GM23338 (cell line): ENCODE measurements around the gene PMPCB. TPM values are rescaled to one million over a fixed set of nuclear protein-coding genes. Genes with fewer than 3 reads are reported as not detected.

ENCODE experiments used
- ATAC-seq: fragments of 200-7000 bp; cut with Tn5 transposase; 3 replicates; pipeline ENCODE4 v1.9.1; 2020
- DNase-seq: peaks from one replicate; pipeline ENCODE4 v3.0.0-alpha.2; 2015; ENCODE audit warnings: low spot score
- H2AFZ ChIP-seq: fragments of 200-600 bp; sonication (generic); 2 replicates; pipeline ENCODE4 v1.8.0; 2016; ENCODE audit warnings: antibody characterized with exemption, mild to moderate bottlenecking, moderate library complexity
- H3F3A ChIP-seq: fragments of 200-600 bp; sonication (generic); replicated peaks from 2 replicates; pipeline ENCODE4 v1.8.0; 2017; ENCODE audit warnings: antibody characterized with exemption, mixed run types, low read depth
- H3K27ac ChIP-seq: fragments of 200-600 bp; sonication (generic); 2 replicates; pipeline ENCODE4 v1.6.1; 2016; ENCODE audit warnings: low read depth
- H3K27me3 ChIP-seq: fragments of 200-600 bp; sonication (generic); 2 replicates; pipeline ENCODE4 v1.8.0; 2016; ENCODE audit warnings: mild to moderate bottlenecking, mixed run types, moderate library complexity; ENCODE audit not compliant: insufficient read depth
- H3K36me3 ChIP-seq: fragments of 200-600 bp; sonication (generic); 2 replicates; pipeline ENCODE4 v1.8.0; 2016; ENCODE audit warnings: mild to moderate bottlenecking; ENCODE audit not compliant: insufficient read depth
- H3K4me1 ChIP-seq: fragments of 200-600 bp; sonication (generic); 2 replicates; pipeline ENCODE4 v1.8.0; 2016; ENCODE audit warnings: mild to moderate bottlenecking, moderate library complexity; ENCODE audit not compliant: insufficient read depth
- H3K4me2 ChIP-seq: fragments of 200-600 bp; sonication (generic); 2 replicates; pipeline ENCODE4 v1.7.1; 2017; ENCODE audit warnings: mixed run types
- H3K4me3 ChIP-seq: fragments of 200-600 bp; sonication (generic); 2 replicates; pipeline ENCODE4 v1.6.1; 2016; ENCODE audit warnings: mixed run types
- H3K79me2 ChIP-seq: fragments of 200-600 bp; sonication (generic); replicated peaks from 2 replicates; pipeline ENCODE4 v1.8.0; 2017; ENCODE audit warnings: mild to moderate bottlenecking; ENCODE audit not compliant: insufficient read depth
- H3K9me2 ChIP-seq: fragments of 200-600 bp; sonication (generic); 2 replicates; pipeline ENCODE4 v1.8.0; 2017; ENCODE audit not compliant: insufficient read depth
- H4K20me1 ChIP-seq: fragments of 200-600 bp; sonication (generic); replicated peaks from 2 replicates; pipeline ENCODE4 v1.8.0; 2017; ENCODE audit warnings: mild to moderate bottlenecking; ENCODE audit not compliant: insufficient read depth
- H3K27ac Mint-ChIP-seq: 2 replicates; pipeline ENCODE4 v1.8.0; 2020; ENCODE audit warnings: inconsistent platforms, mild to moderate bottlenecking, moderate library complexity, mixed read lengths
- H3K27me3 Mint-ChIP-seq: 3 replicates; pipeline ENCODE4 v1.8.0; 2022; ENCODE audit warnings: low read depth, mild to moderate bottlenecking, moderate library complexity, mixed read lengths, inconsistent platforms; ENCODE audit not compliant: insufficient read depth, poor library complexity
- H3K36me3 Mint-ChIP-seq: 3 replicates; pipeline ENCODE4 v1.8.0; 2021; ENCODE audit warnings: low read depth, mild to moderate bottlenecking, inconsistent platforms, moderate library complexity, mixed read lengths
- H3K4me1 Mint-ChIP-seq: 3 replicates; pipeline ENCODE4 v1.8.0; 2020; ENCODE audit warnings: mild to moderate bottlenecking, inconsistent platforms, mixed read lengths
- H3K4me3 Mint-ChIP-seq: 3 replicates; pipeline ENCODE4 v1.8.0; 2021; ENCODE audit warnings: moderate library complexity, mild to moderate bottlenecking, inconsistent platforms, mixed read lengths
- H3K9me3 Mint-ChIP-seq: 3 replicates; pipeline ENCODE4 v1.8.0; 2020; ENCODE audit warnings: moderate library complexity, mild to moderate bottlenecking, inconsistent platforms, mixed read lengths
- CREB1 ChIP-seq: fragments of 250-450 bp; sonication (Bioruptor Pico); IDR thresholded peaks from 2 replicates; pipeline ENCODE4 v1.5.0; 2020; ENCODE audit warnings: low read depth, mild to moderate bottlenecking, moderate library complexity
- EZH2 ChIP-seq: fragments of 200-600 bp; sonication (generic); IDR thresholded peaks from one replicate; pipeline ENCODE4 v1.8.0; 2017; ENCODE audit warnings: antibody characterized with exemption, mild to moderate bottlenecking, low read depth; ENCODE audit not compliant: unreplicated experiment
- EZH2phosphoT487 ChIP-seq: fragments of 200-600 bp; sonication (generic); IDR thresholded peaks from one replicate; pipeline ENCODE4 v1.8.1; 2018; ENCODE audit warnings: antibody characterized with exemption; ENCODE audit not compliant: unreplicated experiment
- JUNB ChIP-seq: IDR thresholded peaks from one replicate; pipeline ENCODE4 v1.6.1; 2016; ENCODE audit warnings: antibody characterized with exemption; ENCODE audit not compliant: unreplicated experiment
- NANOG ChIP-seq: IDR thresholded peaks from 2 replicates; pipeline ENCODE4 v1.6.1; 2016; ENCODE audit warnings: antibody characterized with exemption, borderline replicate concordance
- POLR2AphosphoS5 ChIP-seq: IDR thresholded peaks from 2 replicates; pipeline ENCODE4 v1.6.1; 2016; ENCODE audit warnings: antibody characterized with exemption, low read depth
- STAT1 ChIP-seq: IDR thresholded peaks from one replicate; pipeline ENCODE4 v1.6.1; 2016; ENCODE audit warnings: antibody characterized with exemption; ENCODE audit not compliant: unreplicated experiment
- ZNF114 ChIP-seq: fragments of 250-450 bp; sonication (Bioruptor Pico); IDR thresholded peaks from 2 replicates; pipeline ENCODE4 v1.5.0; 2020; ENCODE audit warnings: mild to moderate bottlenecking, moderate library complexity
- ZNF331 ChIP-seq: fragments of 250-450 bp; sonication (Bioruptor Pico); IDR thresholded peaks from 2 replicates; pipeline ENCODE4 v1.5.0; 2020; ENCODE audit warnings: low read depth, mild to moderate bottlenecking, moderate library complexity
- polyA plus RNA-seq: library from polyadenylated mRNA; unstranded; fragments of >200 nt; fragmentation: Nextera tagmentation; extraction: Ambion mirVana; gene quantifications from 2 replicates; pipeline ENCODE4 v1.2.1, GENCODE V29; 2016
- total RNA-seq: library from RNA; depleted of rRNA; stranded (reverse); fragments of >200 nt; shearing (Covaris generic); gene quantifications from 2 replicates; pipeline ENCODE4 v1.2.3, GENCODE V29; 2014
- TF ChIP-seq, protein P1 (sequence below), 2 experiments: fragments of 200-600 bp in 1 of 2; sonication (generic) in 1 of 2; conservative IDR thresholded peaks; 2 replicates each; pipeline versions ENCODE4 v1.5.1 to v1.6.1; 2016 to 2017; ENCODE audit warnings: antibody characterized with exemption in 2 of 2, low read depth in 2 of 2, mild to moderate bottlenecking in 2 of 2, moderate library complexity in 1 of 2
- TF ChIP-seq, protein P2 (sequence below): fragments of 250-450 bp; sonication (Bioruptor Pico); IDR thresholded peaks from 2 replicates; pipeline ENCODE4 v1.5.0; 2020; ENCODE audit warnings: mild to moderate bottlenecking, moderate library complexity
- TF ChIP-seq, protein P3 (sequence below): IDR thresholded peaks from one replicate; pipeline ENCODE4 v1.6.1; 2018; ENCODE audit warnings: antibody characterized with exemption; ENCODE audit not compliant: unreplicated experiment
- TF ChIP-seq, protein P4 (sequence below): IDR thresholded peaks from 2 replicates; pipeline ENCODE4 v1.6.1; 2016; ENCODE audit warnings: antibody characterized with exemption

Gene PMPCB
- total and polyA plus RNA-seq, 2 experiments from 2014 or later, result 55.0 to 90.0 TPM

DNA sequence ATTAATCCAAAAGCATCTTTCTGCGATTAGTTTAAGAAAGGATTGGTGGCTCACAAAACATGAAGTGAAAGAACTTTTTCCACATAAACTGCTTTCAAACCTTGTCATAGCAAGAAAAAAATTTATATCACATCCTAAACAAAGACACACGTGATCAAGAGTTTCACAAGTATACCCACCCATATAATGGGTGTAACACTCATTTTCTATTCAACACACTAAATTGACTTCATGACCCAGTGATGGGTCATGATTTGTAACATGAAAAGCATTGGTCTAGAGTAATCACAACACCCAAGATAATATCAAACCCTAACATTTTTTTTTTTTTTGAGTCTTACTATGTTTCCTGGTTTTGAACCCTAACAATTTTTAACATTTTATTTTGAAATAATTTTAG, 17.6 kb downstream of the PMPCB start:
- no peak for DNase-seq
- H3K27me3 Mint-ChIP-seq, result no peaks in the 10 kb centered on the region

More for the DNA sequence above, 17.6 kb downstream of the PMPCB start:
- H3K9me2 ChIP-seq, result no peaks in the 10 kb centered on the region
- H2AFZ ChIP-seq, result no peak overlapping the region
- peaks cover 21% of the 10 kb centered on the region for H4K20me1 ChIP-seq
- no peaks in the 10 kb centered on the region for H3F3A ChIP-seq
- TF ChIP-seq, protein P1, sequence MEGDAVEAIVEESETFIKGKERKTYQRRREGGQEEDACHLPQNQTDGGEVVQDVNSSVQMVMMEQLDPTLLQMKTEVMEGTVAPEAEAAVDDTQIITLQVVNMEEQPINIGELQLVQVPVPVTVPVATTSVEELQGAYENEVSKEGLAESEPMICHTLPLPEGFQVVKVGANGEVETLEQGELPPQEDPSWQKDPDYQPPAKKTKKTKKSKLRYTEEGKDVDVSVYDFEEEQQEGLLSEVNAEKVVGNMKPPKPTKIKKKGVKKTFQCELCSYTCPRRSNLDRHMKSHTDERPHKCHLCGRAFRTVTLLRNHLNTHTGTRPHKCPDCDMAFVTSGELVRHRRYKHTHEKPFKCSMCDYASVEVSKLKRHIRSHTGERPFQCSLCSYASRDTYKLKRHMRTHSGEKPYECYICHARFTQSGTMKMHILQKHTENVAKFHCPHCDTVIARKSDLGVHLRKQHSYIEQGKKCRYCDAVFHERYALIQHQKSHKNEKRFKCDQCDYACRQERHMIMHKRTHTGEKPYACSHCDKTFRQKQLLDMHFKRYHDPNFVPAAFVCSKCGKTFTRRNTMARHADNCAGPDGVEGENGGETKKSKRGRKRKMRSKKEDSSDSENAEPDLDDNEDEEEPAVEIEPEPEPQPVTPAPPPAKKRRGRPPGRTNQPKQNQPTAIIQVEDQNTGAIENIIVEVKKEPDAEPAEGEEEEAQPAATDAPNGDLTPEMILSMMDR (conservative IDR thresholded peaks at IDR 0.05; ENCODE audit: low read depth in 2 of 2), result no peak
- TF ChIP-seq POLR2AphosphoS5 (no peak), ZNF331 (CRISPR knock-in tag) (no peak), EZH2phosphoT487 (no peak), ZNF114 (CRISPR knock-in tag) (no peak), JUNB (no peak), NANOG (no peak), EZH2 (no peak), STAT1 (no peak), CREB1 (CRISPR knock-in tag) (no peak)
- TF ChIP-seq, protein P2, sequence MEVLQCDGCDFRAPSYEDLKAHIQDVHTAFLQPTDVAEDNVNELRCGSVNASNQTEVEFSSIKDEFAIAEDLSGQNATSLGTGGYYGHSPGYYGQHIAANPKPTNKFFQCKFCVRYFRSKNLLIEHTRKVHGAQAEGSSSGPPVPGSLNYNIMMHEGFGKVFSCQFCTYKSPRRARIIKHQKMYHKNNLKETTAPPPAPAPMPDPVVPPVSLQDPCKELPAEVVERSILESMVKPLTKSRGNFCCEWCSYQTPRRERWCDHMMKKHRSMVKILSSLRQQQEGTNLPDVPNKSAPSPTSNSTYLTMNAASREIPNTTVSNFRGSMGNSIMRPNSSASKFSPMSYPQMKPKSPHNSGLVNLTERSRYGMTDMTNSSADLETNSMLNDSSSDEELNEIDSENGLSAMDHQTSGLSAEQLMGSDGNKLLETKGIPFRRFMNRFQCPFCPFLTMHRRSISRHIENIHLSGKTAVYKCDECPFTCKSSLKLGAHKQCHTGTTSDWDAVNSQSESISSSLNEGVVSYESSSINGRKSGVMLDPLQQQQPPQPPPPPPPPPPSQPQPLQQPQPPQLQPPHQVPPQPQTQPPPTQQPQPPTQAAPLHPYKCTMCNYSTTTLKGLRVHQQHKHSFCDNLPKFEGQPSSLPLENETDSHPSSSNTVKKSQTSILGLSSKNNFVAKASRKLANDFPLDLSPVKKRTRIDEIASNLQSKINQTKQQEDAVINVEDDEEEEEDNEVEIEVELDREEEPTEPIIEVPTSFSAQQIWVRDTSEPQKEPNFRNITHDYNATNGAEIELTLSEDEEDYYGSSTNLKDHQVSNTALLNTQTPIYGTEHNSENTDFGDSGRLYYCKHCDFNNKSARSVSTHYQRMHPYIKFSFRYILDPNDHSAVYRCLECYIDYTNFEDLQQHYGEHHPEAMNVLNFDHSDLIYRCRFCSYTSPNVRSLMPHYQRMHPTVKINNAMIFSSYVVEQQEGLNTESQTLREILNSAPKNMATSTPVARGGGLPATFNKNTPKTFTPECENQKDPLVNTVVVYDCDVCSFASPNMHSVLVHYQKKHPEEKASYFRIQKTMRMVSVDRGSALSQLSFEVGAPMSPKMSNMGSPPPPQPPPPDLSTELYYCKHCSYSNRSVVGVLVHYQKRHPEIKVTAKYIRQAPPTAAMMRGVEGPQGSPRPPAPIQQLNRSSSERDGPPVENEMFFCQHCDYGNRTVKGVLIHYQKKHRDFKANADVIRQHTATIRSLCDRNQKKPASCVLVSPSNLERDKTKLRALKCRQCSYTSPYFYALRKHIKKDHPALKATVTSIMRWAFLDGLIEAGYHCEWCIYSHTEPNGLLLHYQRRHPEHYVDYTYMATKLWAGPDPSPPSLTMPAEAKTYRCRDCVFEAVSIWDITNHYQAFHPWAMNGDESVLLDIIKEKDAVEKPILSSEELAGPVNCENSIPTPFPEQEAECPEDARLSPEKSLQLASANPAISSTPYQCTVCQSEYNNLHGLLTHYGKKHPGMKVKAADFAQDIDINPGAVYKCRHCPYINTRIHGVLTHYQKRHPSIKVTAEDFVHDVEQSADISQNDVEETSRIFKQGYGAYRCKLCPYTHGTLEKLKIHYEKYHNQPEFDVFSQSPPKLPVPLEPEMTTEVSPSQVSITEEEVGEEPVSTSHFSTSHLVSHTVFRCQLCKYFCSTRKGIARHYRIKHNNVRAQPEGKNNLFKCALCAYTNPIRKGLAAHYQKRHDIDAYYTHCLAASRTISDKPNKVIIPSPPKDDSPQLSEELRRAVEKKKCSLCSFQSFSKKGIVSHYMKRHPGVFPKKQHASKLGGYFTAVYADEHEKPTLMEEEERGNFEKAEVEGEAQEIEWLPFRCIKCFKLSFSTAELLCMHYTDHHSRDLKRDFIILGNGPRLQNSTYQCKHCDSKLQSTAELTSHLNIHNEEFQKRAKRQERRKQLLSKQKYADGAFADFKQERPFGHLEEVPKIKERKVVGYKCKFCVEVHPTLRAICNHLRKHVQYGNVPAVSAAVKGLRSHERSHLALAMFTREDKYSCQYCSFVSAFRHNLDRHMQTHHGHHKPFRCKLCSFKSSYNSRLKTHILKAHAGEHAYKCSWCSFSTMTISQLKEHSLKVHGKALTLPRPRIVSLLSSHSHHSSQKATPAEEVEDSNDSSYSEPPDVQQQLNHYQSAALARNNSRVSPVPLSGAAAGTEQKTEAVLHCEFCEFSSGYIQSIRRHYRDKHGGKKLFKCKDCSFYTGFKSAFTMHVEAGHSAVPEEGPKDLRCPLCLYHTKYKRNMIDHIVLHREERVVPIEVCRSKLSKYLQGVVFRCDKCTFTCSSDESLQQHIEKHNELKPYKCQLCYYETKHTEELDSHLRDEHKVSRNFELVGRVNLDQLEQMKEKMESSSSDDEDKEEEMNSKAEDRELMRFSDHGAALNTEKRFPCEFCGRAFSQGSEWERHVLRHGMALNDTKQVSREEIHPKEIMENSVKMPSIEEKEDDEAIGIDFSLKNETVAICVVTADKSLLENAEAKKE, result no peak
- TF ChIP-seq, protein P3, sequence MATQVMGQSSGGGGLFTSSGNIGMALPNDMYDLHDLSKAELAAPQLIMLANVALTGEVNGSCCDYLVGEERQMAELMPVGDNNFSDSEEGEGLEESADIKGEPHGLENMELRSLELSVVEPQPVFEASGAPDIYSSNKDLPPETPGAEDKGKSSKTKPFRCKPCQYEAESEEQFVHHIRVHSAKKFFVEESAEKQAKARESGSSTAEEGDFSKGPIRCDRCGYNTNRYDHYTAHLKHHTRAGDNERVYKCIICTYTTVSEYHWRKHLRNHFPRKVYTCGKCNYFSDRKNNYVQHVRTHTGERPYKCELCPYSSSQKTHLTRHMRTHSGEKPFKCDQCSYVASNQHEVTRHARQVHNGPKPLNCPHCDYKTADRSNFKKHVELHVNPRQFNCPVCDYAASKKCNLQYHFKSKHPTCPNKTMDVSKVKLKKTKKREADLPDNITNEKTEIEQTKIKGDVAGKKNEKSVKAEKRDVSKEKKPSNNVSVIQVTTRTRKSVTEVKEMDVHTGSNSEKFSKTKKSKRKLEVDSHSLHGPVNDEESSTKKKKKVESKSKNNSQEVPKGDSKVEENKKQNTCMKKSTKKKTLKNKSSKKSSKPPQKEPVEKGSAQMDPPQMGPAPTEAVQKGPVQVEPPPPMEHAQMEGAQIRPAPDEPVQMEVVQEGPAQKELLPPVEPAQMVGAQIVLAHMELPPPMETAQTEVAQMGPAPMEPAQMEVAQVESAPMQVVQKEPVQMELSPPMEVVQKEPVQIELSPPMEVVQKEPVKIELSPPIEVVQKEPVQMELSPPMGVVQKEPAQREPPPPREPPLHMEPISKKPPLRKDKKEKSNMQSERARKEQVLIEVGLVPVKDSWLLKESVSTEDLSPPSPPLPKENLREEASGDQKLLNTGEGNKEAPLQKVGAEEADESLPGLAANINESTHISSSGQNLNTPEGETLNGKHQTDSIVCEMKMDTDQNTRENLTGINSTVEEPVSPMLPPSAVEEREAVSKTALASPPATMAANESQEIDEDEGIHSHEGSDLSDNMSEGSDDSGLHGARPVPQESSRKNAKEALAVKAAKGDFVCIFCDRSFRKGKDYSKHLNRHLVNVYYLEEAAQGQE, result no peak
- TF ChIP-seq, protein P4, sequence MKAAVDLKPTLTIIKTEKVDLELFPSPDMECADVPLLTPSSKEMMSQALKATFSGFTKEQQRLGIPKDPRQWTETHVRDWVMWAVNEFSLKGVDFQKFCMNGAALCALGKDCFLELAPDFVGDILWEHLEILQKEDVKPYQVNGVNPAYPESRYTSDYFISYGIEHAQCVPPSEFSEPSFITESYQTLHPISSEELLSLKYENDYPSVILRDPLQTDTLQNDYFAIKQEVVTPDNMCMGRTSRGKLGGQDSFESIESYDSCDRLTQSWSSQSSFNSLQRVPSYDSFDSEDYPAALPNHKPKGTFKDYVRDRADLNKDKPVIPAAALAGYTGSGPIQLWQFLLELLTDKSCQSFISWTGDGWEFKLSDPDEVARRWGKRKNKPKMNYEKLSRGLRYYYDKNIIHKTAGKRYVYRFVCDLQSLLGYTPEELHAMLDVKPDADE, result no peak
- H3K4me1 ChIP-seq, result no peaks in the 10 kb centered on the region
- no peak for ATAC-seq
- peaks cover 2% of the 10 kb centered on the region; the same call in 1 of the 2 replicates for H3K79me2 ChIP-seq
- no peak overlapping the region for H3K27ac ChIP-seq
- H3K9me3 Mint-ChIP-seq, result no peaks in the 10 kb centered on the region
- H3K27ac Mint-ChIP-seq, result no peak overlapping the region
- no peaks in the 10 kb centered on the region for H3K4me1 Mint-ChIP-seq
- peaks cover 93% of the 10 kb centered on the region for H3K36me3 ChIP-seq
- no peak overlapping the region for H3K4me3 Mint-ChIP-seq
- no peaks in the 10 kb centered on the region for H3K27me3 ChIP-seq
- no peak overlapping the region for H3K4me3 ChIP-seq
- H3K4me2 ChIP-seq, result no peak overlapping the region
- peaks cover 99% of the 10 kb centered on the region for H3K36me3 Mint-ChIP-seq
